Measurements from ENCODE around the gene TBCE. TPM values are rescaled to one million over a fixed set of nuclear protein-coding genes. Genes with fewer than 3 reads are reported as not detected.

Gene TBCE
- total and polyA plus RNA-seq, 9 of the 15 experiments (the other 6 are each of a cell fraction or from before 2014, with no cell fraction given), result 52.6 to 92.1 (median 82.1) TPM

DNA sequence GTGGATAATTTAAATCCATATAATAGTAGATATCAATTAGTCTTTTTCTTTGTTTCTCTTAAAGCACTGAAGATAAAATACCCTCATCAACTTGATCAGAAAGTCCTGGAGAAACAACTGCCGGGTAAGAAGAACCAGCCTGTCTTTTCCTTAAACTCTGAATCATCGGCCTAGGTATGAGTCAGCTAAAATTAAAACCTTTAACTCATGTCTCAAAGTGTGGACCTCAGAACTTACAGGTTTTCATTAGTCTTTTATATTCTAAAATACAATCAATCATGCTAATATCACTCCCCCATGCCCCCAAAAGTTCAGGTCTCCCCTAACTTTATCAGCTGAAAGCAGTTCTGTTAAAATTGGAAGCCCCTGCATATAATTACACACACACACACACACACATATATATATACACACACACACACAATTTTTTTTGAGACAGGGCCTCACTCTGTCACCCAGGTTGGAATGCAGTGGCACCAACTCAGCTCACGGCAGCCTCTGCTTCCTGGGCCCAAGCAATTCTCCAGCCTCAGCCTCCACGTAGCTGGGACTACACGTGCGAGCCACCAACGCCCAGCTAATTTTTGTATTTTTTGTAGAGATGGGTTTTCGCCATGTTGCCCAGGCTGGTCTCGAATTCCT lies 75.7 kb downstream of the TBCE start (continued):
- TF ChIP-seq ZFP1 (CRISPR knock-in tag; IDR thresholded peaks at IDR 0.05) (no peak), HCFC1 (IDR thresholded peaks at IDR 0.05; ENCODE audit: low read depth, low read length) (no peak), EGR1 (conservative IDR thresholded peaks at IDR 0.05) (no peak), YY1 (IDR thresholded peaks at IDR 0.05; ENCODE audit: borderline replicate concordance in 1 of 3, control insufficient read depth in 1 of 3, extremely low read depth in 1 of 3, insufficient read depth in 3 of 3, insufficient read length in 1 of 3, insufficient replicate concordance in 2 of 3, low read depth in 1 of 3, low read length in 2 of 3) (no peak), NRF1 (conservative IDR thresholded peaks at IDR 0.05 in 1 of 2, IDR thresholded peaks at IDR 0.05 in 1 of 2) (no peak), FOXK2 (conservative IDR thresholded peaks at IDR 0.05 in 1 of 2, IDR thresholded peaks at IDR 0.05 in 1 of 2; ENCODE audit: low read depth in 2 of 2) (no peak), ZNF561 (CRISPR knock-in tag; conservative IDR thresholded peaks at IDR 0.05) (no peak), POLR3A (IDR thresholded peaks at IDR 0.05; ENCODE audit: borderline replicate concordance, extremely low read depth, insufficient read depth, insufficient read length) (no peak), ZBTB17 (CRISPR knock-in tag; IDR thresholded peaks at IDR 0.05) (no peak), NR1H2 (CRISPR knock-in tag; IDR thresholded peaks at IDR 0.05) (no peak), SMARCC2 (IDR thresholded peaks at IDR 0.05; ENCODE audit: low read depth) (peak; percentile 85), RBM15 (IDR thresholded peaks at IDR 0.05; ENCODE audit: insufficient read depth, low read length) (no peak)
- TF ChIP-seq, protein P1, sequence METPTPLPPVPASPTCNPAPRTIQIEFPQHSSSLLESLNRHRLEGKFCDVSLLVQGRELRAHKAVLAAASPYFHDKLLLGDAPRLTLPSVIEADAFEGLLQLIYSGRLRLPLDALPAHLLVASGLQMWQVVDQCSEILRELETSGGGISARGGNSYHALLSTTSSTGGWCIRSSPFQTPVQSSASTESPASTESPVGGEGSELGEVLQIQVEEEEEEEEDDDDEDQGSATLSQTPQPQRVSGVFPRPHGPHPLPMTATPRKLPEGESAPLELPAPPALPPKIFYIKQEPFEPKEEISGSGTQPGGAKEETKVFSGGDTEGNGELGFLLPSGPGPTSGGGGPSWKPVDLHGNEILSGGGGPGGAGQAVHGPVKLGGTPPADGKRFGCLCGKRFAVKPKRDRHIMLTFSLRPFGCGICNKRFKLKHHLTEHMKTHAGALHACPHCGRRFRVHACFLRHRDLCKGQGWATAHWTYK (CRISPR knock-in tag; IDR thresholded peaks at IDR 0.05), result no peak
- TF ChIP-seq, protein P2, sequence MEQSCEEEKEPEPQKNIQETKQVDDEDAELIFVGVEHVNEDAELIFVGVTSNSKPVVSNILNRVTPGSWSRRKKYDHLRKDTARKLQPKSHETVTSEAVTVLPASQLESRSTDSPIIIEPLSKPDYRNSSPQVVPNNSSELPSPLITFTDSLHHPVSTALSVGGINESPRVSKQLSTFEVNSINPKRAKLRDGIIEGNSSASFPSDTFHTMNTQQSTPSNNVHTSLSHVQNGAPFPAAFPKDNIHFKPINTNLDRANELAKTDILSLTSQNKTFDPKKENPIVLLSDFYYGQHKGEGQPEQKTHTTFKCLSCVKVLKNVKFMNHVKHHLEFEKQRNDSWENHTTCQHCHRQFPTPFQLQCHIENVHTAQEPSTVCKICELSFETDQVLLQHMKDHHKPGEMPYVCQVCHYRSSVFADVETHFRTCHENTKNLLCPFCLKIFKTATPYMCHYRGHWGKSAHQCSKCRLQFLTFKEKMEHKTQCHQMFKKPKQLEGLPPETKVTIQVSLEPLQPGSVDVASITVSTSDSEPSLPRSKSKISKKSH (CRISPR knock-in tag; IDR thresholded peaks at IDR 0.05), result no peak
- TF ChIP-seq, protein P3, sequence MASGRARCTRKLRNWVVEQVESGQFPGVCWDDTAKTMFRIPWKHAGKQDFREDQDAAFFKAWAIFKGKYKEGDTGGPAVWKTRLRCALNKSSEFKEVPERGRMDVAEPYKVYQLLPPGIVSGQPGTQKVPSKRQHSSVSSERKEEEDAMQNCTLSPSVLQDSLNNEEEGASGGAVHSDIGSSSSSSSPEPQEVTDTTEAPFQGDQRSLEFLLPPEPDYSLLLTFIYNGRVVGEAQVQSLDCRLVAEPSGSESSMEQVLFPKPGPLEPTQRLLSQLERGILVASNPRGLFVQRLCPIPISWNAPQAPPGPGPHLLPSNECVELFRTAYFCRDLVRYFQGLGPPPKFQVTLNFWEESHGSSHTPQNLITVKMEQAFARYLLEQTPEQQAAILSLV (tag; IDR thresholded peaks at IDR 0.05), result peak; percentile 51; the same call in 1 of the 2 replicates
- TF ChIP-seq, protein P4, sequence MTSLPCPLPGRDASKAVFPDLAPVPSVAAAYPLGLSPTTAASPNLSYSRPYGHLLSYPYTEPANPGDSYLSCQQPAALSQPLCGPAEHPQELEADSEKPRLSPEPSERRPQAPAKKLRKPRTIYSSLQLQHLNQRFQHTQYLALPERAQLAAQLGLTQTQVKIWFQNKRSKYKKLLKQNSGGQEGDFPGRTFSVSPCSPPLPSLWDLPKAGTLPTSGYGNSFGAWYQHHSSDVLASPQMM (CRISPR knock-in tag; IDR thresholded peaks at IDR 0.05), result no peak
- TF ChIP-seq, protein P5, sequence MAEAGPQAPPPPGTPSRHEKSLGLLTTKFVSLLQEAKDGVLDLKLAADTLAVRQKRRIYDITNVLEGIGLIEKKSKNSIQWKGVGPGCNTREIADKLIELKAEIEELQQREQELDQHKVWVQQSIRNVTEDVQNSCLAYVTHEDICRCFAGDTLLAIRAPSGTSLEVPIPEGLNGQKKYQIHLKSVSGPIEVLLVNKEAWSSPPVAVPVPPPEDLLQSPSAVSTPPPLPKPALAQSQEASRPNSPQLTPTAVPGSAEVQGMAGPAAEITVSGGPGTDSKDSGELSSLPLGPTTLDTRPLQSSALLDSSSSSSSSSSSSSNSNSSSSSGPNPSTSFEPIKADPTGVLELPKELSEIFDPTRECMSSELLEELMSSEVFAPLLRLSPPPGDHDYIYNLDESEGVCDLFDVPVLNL (CRISPR knock-in tag; IDR thresholded peaks at IDR 0.05; ENCODE audit: low read depth), result no peak
- TF ChIP-seq, protein P6, sequence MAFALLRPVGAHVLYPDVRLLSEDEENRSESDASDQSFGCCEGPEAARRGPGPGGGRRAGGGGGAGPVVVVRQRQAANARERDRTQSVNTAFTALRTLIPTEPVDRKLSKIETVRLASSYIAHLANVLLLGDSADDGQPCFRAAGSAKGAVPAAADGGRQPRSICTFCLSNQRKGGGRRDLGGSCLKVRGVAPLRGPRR (CRISPR knock-in tag; IDR thresholded peaks at IDR 0.05), result 0 out of 2 replicates have a peak, but pooled peaks have one; percentile 17
- TF ChIP-seq, protein P7, sequence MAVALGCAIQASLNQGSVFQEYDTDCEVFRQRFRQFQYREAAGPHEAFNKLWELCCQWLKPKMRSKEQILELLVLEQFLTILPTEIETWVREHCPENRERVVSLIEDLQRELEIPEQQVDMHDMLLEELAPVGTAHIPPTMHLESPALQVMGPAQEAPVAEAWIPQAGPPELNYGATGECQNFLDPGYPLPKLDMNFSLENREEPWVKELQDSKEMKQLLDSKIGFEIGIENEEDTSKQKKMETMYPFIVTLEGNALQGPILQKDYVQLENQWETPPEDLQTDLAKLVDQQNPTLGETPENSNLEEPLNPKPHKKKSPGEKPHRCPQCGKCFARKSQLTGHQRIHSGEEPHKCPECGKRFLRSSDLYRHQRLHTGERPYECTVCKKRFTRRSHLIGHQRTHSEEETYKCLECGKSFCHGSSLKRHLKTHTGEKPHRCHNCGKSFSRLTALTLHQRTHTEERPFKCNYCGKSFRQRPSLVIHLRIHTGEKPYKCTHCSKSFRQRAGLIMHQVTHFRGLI (CRISPR knock-in tag; IDR thresholded peaks at IDR 0.05), result no peak
